Measurements from ENCODE around the gene FAM131A.

The FAM131A gene

GRCh38 chr3:184373422-184373821, 36.0 kb downstream of the FAM131A start:
- H3K4me3 ChIP-seq (ENCODE audit: control insufficient read depth, low read depth, low read length), result no peak overlapping the region
- no peak for TF ChIP-seq CTCF (IDR thresholded peaks at IDR 0.05; ENCODE audit: control insufficient read depth, insufficient read depth, low read depth, low read length, missing control alignments)
- no peak for DNase-seq (ENCODE audit: low read depth)

GRCh38 chr3:184375747-184376461, 38.5 kb downstream of the FAM131A start:
- H3K4me3 ChIP-seq (ENCODE audit: control insufficient read depth, low read depth, low read length), result no peak overlapping the region
- TF ChIP-seq CTCF (IDR thresholded peaks at IDR 0.05; ENCODE audit: control insufficient read depth, insufficient read depth, low read depth, low read length, missing control alignments), result no peak
- no peak for DNase-seq (ENCODE audit: low read depth)

GRCh38 chr3:184377374-184377773, 40.0 kb downstream of the FAM131A start:
- no peak for TF ChIP-seq CTCF (IDR thresholded peaks at IDR 0.05; ENCODE audit: control insufficient read depth, insufficient read depth, low read depth, low read length, missing control alignments)
- DNase-seq (ENCODE audit: low read depth), result no peak
- H3K4me3 ChIP-seq (ENCODE audit: control insufficient read depth, low read depth, low read length), result no peak overlapping the region

GRCh38 chr3:184377882-184378445, 40.6 kb downstream of the FAM131A start, which contains the start of gene THPO:
THPO (minus strand) TSS chr3:184378207; CDS start chr3:184376259, 1,948 bp downstream.
- H3K4me3 ChIP-seq (ENCODE audit: control insufficient read depth, low read depth, low read length), result no peak within 1 kb of the TSS
- no peak for DNase-seq (ENCODE audit: low read depth)
- no peak for TF ChIP-seq CTCF (IDR thresholded peaks at IDR 0.05; ENCODE audit: control insufficient read depth, insufficient read depth, low read depth, low read length, missing control alignments)

GRCh38 chr3:184378651-184379357, 41.4 kb downstream of the FAM131A start:
- H3K4me3 ChIP-seq (ENCODE audit: control insufficient read depth, low read depth, low read length), result no peak overlapping the region
- no peak for DNase-seq (ENCODE audit: low read depth)
- no peak for TF ChIP-seq CTCF (IDR thresholded peaks at IDR 0.05; ENCODE audit: control insufficient read depth, insufficient read depth, low read depth, low read length, missing control alignments)

- H3K4me3 ChIP-seq (ENCODE audit: control insufficient read depth, low read depth, low read length), result peak within 1 kb of the TSS; percentile 9; the same call in 1 of the 2 replicates
- no peak for DNase-seq (ENCODE audit: low read depth)
- no peak for TF ChIP-seq CTCF (IDR thresholded peaks at IDR 0.05; ENCODE audit: control insufficient read depth, insufficient read depth, low read depth, low read length, missing control alignments)
These were observed 42.2 kb downstream of the FAM131A start, which contains the start of gene CHRD for GRCh38 chr3:184379358-184380184. CHRD (plus strand) TSS chr3:184380054; CDS start chr3:184380319, 265 bp downstream.
